PC-3 (cell line): ENCODE data around the gene FKBP15. TPM values are rescaled to one million over a fixed set of nuclear protein-coding genes. Genes with fewer than 3 reads are reported as not detected.
"Not testable (repeated sequence)": the region's sequence is repeated elsewhere in the genome, so short reads cannot be mapped to it uniquely, and the experiment has no call there.

Experiments used
- ATAC-seq: fragments of 200-7000 bp; cut with Tn5 transposase; 2 replicates; pipeline ENCODE4 v1.9.1; 2020; ENCODE audit warnings: mild to moderate bottlenecking, moderate library complexity
- BruUV-seq: library from RNA; stranded (reverse); fragments of 400-500 nt; replicated peaks from 2 replicates; lab custom pipeline; 2021; lab: Mats Ljungman, UMichigan
- CTCF ChIA-PET: fragments of 300-600 bp; sonication (Branson Sonifier 250); formaldehyde crosslinking; loops from one replicate; lab custom pipeline; 2022; ENCODE audit warnings: antibody characterized with exemption; lab: Charles Lee
- POLR2A ChIA-PET: fragments of 300-600 bp; sonication (Branson Sonifier 250); formaldehyde crosslinking; loops from one replicate; lab custom pipeline; 2022; ENCODE audit warnings: antibody characterized with exemption; ENCODE audit not compliant: unreplicated experiment; lab: Charles Lee
- DNase-seq: peaks from one replicate; pipeline ENCODE4 v3.0.0-alpha.2; 2015
- H2AFZ ChIP-seq: fragments of 300-600 bp; sonication (generic); 2 replicates; pipeline ENCODE4 v1.6.0; 2016; ENCODE audit warnings: antibody characterized with exemption, low read length
- H3F3A ChIP-seq: fragments of 300-600 bp; sonication (generic); one replicate; pipeline ENCODE4 v1.6.0; 2017; ENCODE audit warnings: antibody characterized with exemption, low read length, control low read depth, mild to moderate bottlenecking; ENCODE audit not compliant: unreplicated experiment
- H3K27ac ChIP-seq: fragments of 300-600 bp; sonication (generic); 2 replicates; pipeline ENCODE4 v1.5.1; 2016; ENCODE audit warnings: mild to moderate bottlenecking, low read length
- H3K27me3 ChIP-seq: fragments of 300-600 bp; sonication (generic); 2 replicates; pipeline ENCODE4 v1.6.1; 2016; ENCODE audit warnings: low read length, mixed read lengths
- H3K36me3 ChIP-seq: fragments of 300-600 bp; sonication (generic); 2 replicates; pipeline ENCODE4 v1.6.1; 2016; ENCODE audit warnings: low read depth, mixed run types, low read length, mixed read lengths
- H3K4me1 ChIP-seq: fragments of 300-600 bp; sonication (generic); 2 replicates; pipeline ENCODE4 v1.5.1; 2016; ENCODE audit warnings: low read length; ENCODE audit not compliant: insufficient read depth
- H3K4me2 ChIP-seq: fragments of 300-600 bp; sonication (generic); 2 replicates; pipeline ENCODE4 v1.6.0; 2016; ENCODE audit warnings: low read length
- H3K4me3 ChIP-seq: fragments of 300-600 bp; sonication (generic); 2 replicates; pipeline ENCODE4 v1.5.1; 2016; ENCODE audit warnings: mild to moderate bottlenecking, low read length, mixed read lengths
- H3K79me2 ChIP-seq: fragments of 300-600 bp; sonication (generic); 2 replicates; pipeline ENCODE4 v1.6.1; 2017; ENCODE audit warnings: low read length, mixed read lengths
- H3K9ac ChIP-seq: fragments of 300-600 bp; sonication (generic); 2 replicates; pipeline ENCODE4 v1.6.0; 2016; ENCODE audit warnings: mild to moderate bottlenecking, low read length
- H3K9me2 ChIP-seq: fragments of 300-600 bp; sonication (generic); replicated peaks from 2 replicates; pipeline ENCODE4 v1.6.1; 2016; ENCODE audit warnings: mixed run types, low read length, mixed read lengths
- H3K9me3 ChIP-seq: fragments of 300-600 bp; sonication (generic); 2 replicates; pipeline ENCODE4 v1.6.1; 2016; ENCODE audit warnings: low read length, mixed read lengths
- H4K20me1 ChIP-seq: fragments of 300-600 bp; sonication (generic); 2 replicates; pipeline ENCODE4 v1.6.1; 2016; ENCODE audit warnings: low read length, mixed read lengths
- EZH2 ChIP-seq: fragments of 300-600 bp; sonication (generic); IDR thresholded peaks from one replicate; pipeline ENCODE4 v1.6.1; 2017; ENCODE audit warnings: antibody characterized with exemption, mild to moderate bottlenecking, low read length; ENCODE audit not compliant: unreplicated experiment
- EZH2phosphoT487 ChIP-seq: fragments of 300-600 bp; sonication (generic); IDR thresholded peaks from 2 replicates; pipeline ENCODE4 v1.6.1; 2018; ENCODE audit warnings: mild to moderate bottlenecking, antibody characterized with exemption, low read length, borderline replicate concordance
- intact Hi-C: fragments of 100-400 bp; cut with micrococcal nuclease; formaldehyde crosslinking; loops from 2 replicates; pipeline ENCODE4 v1.9.0; 2023
- total RNA-seq: library from RNA; depleted of rRNA; stranded (reverse); fragments of >200 nt; gene quantifications from 2 replicates; pipeline ENCODE4 v1.2.3, GENCODE V29; 2014
- TF ChIP-seq, protein P1 (sequence below): fragments of 300-600 bp; sonication (generic); conservative IDR thresholded peaks from 2 replicates; pipeline ENCODE4 v1.5.1; 2017; ENCODE audit warnings: antibody characterized with exemption, low read depth, mild to moderate bottlenecking, low read length

Gene FKBP15
- total RNA-seq, 1 experiment from 2014 or later, result 15.0 TPM

DNA sequence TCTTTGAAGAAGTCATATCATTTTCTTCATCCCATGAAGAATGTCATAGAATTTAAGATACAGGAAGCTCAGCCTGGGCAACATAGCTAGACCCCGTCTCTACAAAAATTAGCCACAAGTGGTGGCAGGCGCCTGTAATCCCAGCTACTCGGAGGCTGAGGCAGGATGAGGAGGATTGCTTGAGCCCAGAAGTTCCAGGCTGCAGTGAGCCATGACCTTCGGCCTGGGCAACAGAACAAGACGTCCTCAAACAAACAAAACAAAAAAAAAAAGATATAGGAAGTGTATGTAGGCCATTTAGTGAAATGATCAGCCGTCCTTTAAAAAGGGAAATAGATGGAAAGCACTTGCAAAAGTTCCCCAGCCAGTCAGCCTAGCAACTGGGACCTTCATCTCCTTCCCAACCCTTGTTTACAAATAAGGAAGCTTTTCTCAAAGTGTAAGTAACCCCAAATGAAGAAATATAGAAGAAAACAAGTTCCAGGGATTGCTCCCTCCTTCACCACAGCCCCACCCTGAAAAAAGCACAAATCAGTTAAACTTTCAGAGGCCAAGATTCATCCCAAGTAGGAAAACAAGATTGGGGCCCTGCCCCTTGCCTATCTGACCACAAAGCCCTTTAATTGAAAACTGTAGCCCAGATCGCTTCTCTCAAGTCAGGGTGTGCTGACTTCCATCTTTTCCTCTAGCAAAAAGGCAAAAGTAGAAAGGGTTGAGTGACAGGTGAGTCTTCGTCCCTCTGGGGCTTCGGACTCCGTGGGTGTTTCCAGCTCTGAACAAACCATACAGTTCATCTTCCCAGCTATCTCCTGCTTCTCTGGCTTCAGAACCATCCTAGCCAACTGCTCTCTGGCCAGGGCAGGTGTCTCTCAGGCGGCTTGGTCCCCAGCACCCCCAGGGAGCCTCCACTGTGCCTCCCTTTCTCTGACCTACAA is 69.1 kb downstream of the FKBP15 start:
- H3K9ac ChIP-seq, result no peak overlapping the region; the same call in 1 of the 2 replicates
- H3K27me3 ChIP-seq, result no peaks in the 10 kb centered on the region
- H3K27ac ChIP-seq, result no peak overlapping the region
- ChIA-PET CTCF (no interaction called here), POLR2A (no interaction called here)
- DNase-seq (no peak), ATAC-seq (no peak)
- peaks cover 15% of the 10 kb centered on the region; the same call in 1 of the 2 replicates for H3K4me1 ChIP-seq
- no peaks in the 10 kb centered on the region for H3K36me3 ChIP-seq
- no peaks in the 10 kb centered on the region for H4K20me1 ChIP-seq
- no peaks in the 10 kb centered on the region for H3K79me2 ChIP-seq
- TSS peak; percentile 47 for BruUV-seq
- no peak for TF ChIP-seq EZH2phosphoT487
- TF ChIP-seq, protein P1, sequence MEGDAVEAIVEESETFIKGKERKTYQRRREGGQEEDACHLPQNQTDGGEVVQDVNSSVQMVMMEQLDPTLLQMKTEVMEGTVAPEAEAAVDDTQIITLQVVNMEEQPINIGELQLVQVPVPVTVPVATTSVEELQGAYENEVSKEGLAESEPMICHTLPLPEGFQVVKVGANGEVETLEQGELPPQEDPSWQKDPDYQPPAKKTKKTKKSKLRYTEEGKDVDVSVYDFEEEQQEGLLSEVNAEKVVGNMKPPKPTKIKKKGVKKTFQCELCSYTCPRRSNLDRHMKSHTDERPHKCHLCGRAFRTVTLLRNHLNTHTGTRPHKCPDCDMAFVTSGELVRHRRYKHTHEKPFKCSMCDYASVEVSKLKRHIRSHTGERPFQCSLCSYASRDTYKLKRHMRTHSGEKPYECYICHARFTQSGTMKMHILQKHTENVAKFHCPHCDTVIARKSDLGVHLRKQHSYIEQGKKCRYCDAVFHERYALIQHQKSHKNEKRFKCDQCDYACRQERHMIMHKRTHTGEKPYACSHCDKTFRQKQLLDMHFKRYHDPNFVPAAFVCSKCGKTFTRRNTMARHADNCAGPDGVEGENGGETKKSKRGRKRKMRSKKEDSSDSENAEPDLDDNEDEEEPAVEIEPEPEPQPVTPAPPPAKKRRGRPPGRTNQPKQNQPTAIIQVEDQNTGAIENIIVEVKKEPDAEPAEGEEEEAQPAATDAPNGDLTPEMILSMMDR, result no peak
- TF ChIP-seq EZH2, result no peak
- H3K4me2 ChIP-seq, result peak overlapping the region; percentile 94
- no peaks in the 10 kb centered on the region for H3K9me2 ChIP-seq
- intact Hi-C loops, result no loop called here
- H3K9me3 ChIP-seq, result no peaks in the 10 kb centered on the region
- H3K4me3 ChIP-seq, result peak overlapping the region; percentile 80
- peak overlapping the region; percentile 90; the same call in 1 of the 2 replicates for H2AFZ ChIP-seq
- H3F3A ChIP-seq, result no peaks in the 10 kb centered on the region

DNA sequence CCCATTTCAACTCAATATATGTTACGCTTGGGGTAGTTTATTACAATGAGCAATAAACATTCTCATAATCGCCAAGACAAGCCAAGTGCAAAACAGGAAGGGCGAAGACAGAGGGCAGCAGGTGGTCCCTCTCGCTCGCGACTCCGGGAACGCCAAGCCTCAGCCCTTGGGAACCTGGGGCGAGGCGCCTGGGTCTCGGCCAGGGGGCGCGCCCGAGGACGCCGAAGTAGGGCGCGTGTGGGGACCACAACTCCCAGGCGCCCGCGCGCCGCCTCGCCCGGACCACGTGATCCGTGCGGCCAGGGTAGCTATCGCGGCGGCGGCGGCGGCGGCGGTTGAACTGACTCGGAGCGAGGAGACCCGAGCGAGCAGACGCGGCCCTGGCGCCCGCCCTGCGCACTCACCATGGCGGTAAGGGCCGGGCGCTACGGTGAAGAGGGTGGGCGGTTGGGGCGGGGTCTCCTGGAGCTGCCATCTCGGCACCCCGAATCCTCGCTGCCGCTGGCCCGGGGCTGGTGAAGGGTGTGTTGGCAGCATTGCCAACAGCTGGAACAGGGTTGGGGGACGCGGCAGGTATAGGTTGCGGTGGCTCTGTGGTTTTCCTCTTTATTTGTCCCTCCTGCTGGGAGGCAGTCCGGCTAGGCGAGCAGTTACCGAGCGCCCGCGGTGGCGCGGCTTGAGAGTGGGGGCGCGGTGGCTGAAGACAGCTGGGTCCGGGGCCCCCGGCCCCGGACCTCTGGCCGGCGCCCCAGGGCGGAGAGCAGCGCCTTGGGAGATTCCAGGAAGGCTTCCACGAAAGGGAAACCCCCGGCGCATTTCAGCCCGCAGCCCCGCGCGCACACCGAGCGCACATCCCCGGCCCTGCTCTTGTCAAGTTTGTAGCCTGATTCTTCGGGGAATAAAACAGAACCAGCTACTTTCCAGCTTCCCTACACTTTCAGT is 70.1 kb downstream of the FKBP15 start, which contains the start of gene SLC31A2:
TSS of gene SLC31A2 (plus strand) at position 338 of the 942 bp plus-strand sequence. CDS start at position 406, 68 bp downstream.
- BruUV-seq, result no TSS peak
- H3K9me3 ChIP-seq, result no peaks in the 10 kb centered on the region
- ChIA-PET CTCF (interaction anchor here (0.9 kb wide), 1 partner anchor 11 kb away, joined by 6 read pairs; no protein-coding TSS in a partner anchor), POLR2A (interaction anchor here (0.5 to 0.6 kb wide), 2 partner anchors 145 to 185 kb away, joined by 3 to 7 read pairs; no protein-coding TSS in a partner anchor)
- no peaks in the 10 kb centered on the region for H3F3A ChIP-seq
- no peak within 1 kb of the TSS for H3K27ac ChIP-seq
- no peaks in the 10 kb centered on the region for H3K9me2 ChIP-seq
- intact Hi-C loops, result no loop called here
- peak within 1 kb of the TSS; percentile 53; the same call in 1 of the 2 replicates for H3K9ac ChIP-seq
- peak; percentile 83 for ATAC-seq
- no peaks in the 10 kb centered on the region for H3K36me3 ChIP-seq
- DNase-seq, result peak; percentile 78
- 0 out of 2 replicates have a peak, but pooled peaks cover 4% of the 10 kb centered on the region for H3K27me3 ChIP-seq
- H3K4me1 ChIP-seq, result peaks cover 15% of the 10 kb centered on the region; the same call in 1 of the 2 replicates
- no peaks in the 10 kb centered on the region for H4K20me1 ChIP-seq
- H3K4me3 ChIP-seq, result peak within 1 kb of the TSS; percentile 80
- H3K4me2 ChIP-seq, result peak within 1 kb of the TSS; percentile 94
- TF ChIP-seq EZH2 (no peak), EZH2phosphoT487 (no peak)
- TF ChIP-seq, protein P1, result peak; percentile 41; the same call in 1 of the 2 replicates
- no peaks in the 10 kb centered on the region for H3K79me2 ChIP-seq
- peak within 1 kb of the TSS; percentile 90 for H2AFZ ChIP-seq

DNA sequence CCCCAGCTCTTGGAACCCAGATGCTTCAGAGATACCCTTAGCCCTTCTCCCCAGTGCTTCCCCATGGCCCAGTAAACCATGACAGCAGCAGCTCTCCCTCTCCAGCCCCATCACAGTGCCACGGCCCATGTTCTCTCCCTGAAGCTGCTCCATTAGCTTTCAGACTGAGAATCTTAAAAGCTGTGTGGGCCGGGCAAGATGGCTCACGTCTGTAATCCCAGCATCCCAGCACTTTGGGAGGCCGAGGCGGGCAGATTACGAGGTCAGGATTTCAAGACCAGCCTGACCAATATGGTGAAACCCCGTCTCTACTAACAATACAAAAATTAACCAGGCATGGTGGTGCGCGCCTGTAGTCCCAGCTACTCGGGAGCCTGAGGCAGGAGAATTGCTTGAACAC is 71.5 kb downstream of the FKBP15 start:
- H3K4me2 ChIP-seq, H3K36me3 ChIP-seq, H3F3A ChIP-seq, POLR2A ChIA-PET, CTCF ChIA-PET, H2AFZ ChIP-seq, ATAC-seq, H3K27ac ChIP-seq, H3K9me3 ChIP-seq, DNase-seq, H3K4me3 ChIP-seq, H3K79me2 ChIP-seq, H3K9me2 ChIP-seq, H4K20me1 ChIP-seq, intact Hi-C loops, H3K9ac ChIP-seq, BruUV-seq: not testable (repeated sequence)
- H3K4me1 ChIP-seq, result peaks cover 12% of the 10 kb centered on the region; the same call in 1 of the 2 replicates
- peaks cover 15% of the 10 kb centered on the region for H3K27me3 ChIP-seq
